ENCODE data around the gene HTR3A.
"Not testable (repeated sequence)": the region's sequence is repeated elsewhere in the genome, so short reads cannot be mapped to it uniquely, and the experiment has no call there.

HTR3A gene
- total RNA-seq = 0 reads per million in 3 donors

DNA sequence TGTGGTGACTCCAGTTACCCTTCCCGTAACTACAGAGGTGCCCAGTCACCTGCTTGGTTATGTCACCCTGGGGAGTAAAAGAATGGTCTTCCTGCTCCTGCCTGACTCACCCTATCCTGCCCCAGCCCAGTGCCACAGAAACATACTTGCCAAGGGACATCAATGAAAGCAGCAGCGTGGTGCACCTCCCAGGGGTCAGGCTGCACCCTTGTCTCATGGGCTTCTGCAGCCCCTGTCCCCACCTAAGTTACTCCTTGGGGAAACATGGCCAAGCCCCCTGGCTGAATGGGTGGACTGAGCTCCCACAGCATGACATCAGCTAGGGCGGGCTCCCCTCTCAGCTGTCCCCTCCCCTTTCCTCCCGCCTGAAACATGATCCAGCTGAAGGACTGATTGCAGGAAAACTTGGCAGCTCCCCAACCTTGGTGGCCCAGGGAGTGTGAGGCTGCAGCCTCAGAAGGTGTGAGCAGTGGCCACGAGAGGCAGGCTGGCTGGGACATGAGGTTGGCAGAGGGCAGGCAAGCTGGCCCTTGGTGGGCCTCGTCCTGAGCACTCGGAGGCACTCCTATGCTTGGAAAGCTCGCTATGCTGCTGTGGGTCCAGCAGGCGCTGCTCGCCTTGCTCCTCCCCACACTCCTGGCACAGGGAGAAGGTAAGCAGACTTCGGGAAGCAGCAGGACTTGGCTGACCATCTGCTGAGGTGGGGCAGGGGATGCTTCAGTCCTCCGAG is at the start of gene HTR3A:
Gene HTR3A, plus strand, starts transcription at position 368 of the 730 bp plus-strand sequence. Its CDS starts 218 bp downstream, at position 586.
- no peaks in the 10 kb centered on the region for H3K27me3 ChIP-seq (replicated peaks; ENCODE audit: control insufficient read depth, insufficient read depth, low read length, poor library complexity, severe bottlenecking)
- no peaks in the 10 kb centered on the region for H3K4me1 ChIP-seq (ENCODE audit: control insufficient read depth, insufficient read depth, low read length, poor library complexity, severe bottlenecking)
- H3K27ac ChIP-seq (ENCODE audit: insufficient read depth, low read length, poor library complexity, severe bottlenecking) = no peak within 1 kb of the TSS
- DNase-seq = no peak
- H3K4me3 ChIP-seq (ENCODE audit: insufficient read depth, low read depth, low read length, poor library complexity, severe bottlenecking) = no peak within 1 kb of the TSS
- no peaks in the 10 kb centered on the region for H3K9me3 ChIP-seq (ENCODE audit: control insufficient read depth, low read length)
- no peaks in the 10 kb centered on the region for H3K36me3 ChIP-seq (ENCODE audit: control insufficient read depth, insufficient read depth, low read length)

- H3K27me3 ChIP-seq (replicated peaks; ENCODE audit: control insufficient read depth, insufficient read depth, low read length, poor library complexity, severe bottlenecking) = no peaks in the 10 kb centered on the region
- no peak overlapping the region for H3K4me3 ChIP-seq (ENCODE audit: insufficient read depth, low read depth, low read length, poor library complexity, severe bottlenecking)
- no peaks in the 10 kb centered on the region for H3K4me1 ChIP-seq (ENCODE audit: control insufficient read depth, insufficient read depth, low read length, poor library complexity, severe bottlenecking)
- DNase-seq = no peak
- H3K36me3 ChIP-seq (ENCODE audit: control insufficient read depth, insufficient read depth, low read length) = no peaks in the 10 kb centered on the region
- no peaks in the 10 kb centered on the region for H3K9me3 ChIP-seq (ENCODE audit: control insufficient read depth, low read length)
- no peak overlapping the region for H3K27ac ChIP-seq (ENCODE audit: insufficient read depth, low read length, poor library complexity, severe bottlenecking)
These were observed 48.4 kb upstream of the HTR3A start for GRCh38 chr11:113926273-113927197.

DNA sequence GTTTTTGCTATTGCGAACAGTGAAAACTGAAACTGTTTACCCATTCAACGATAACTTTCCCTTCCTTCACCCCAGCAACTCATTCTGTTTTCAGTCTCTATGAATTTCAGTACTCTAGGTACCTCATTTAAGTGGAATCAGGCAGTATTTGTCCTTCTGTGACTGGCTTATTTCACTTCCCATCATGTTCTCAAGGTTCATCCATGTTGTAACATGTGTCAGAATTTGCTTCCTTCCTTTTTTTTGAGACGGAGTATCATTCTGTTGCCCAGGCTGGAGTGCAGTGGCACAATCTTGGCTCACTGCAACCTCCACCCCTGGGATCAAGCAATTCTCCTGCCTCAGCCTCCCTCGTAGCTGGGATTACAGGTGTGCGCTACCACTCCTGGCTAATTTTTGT is 46.6 kb upstream of the HTR3A start:
- H3K4me1 ChIP-seq (ENCODE audit: control insufficient read depth, insufficient read depth, low read length, poor library complexity, severe bottlenecking) = no peaks in the 10 kb centered on the region
- H3K4me3 ChIP-seq (ENCODE audit: insufficient read depth, low read depth, low read length, poor library complexity, severe bottlenecking) = no peak overlapping the region
- no peaks in the 10 kb centered on the region for H3K9me3 ChIP-seq (ENCODE audit: control insufficient read depth, low read length)
- no peak for DNase-seq
- no peaks in the 10 kb centered on the region for H3K36me3 ChIP-seq (ENCODE audit: control insufficient read depth, insufficient read depth, low read length)
- H3K27me3 ChIP-seq (replicated peaks; ENCODE audit: control insufficient read depth, insufficient read depth, low read length, poor library complexity, severe bottlenecking) = peaks cover 3% of the 10 kb centered on the region
- H3K27ac ChIP-seq (ENCODE audit: insufficient read depth, low read length, poor library complexity, severe bottlenecking) = no peak overlapping the region

DNA sequence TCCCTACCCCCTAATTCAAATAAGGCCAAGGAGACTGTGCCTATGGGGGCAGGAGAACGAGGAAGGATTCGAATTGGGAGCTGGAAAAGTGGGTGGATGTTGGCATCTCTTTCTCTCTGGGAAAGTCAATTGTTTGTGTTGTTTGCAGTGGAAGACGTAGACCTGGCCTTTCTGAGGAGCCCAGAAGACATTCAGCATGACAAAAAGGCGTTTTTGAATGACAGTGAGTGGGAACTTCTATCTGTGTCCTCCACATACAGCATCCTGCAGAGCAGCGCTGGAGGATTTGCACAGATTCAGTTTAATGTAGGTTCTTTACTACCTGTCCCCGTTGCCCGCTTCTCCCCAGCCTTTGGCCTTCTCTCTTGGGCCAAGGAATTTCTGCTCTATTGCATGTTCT is 42.1 kb upstream of the HTR3A start:
- no peaks in the 10 kb centered on the region for H3K4me1 ChIP-seq (ENCODE audit: control insufficient read depth, insufficient read depth, low read length, poor library complexity, severe bottlenecking)
- H3K27ac ChIP-seq (ENCODE audit: insufficient read depth, low read length, poor library complexity, severe bottlenecking) = no peak overlapping the region
- no peaks in the 10 kb centered on the region for H3K36me3 ChIP-seq (ENCODE audit: control insufficient read depth, insufficient read depth, low read length)
- no peaks in the 10 kb centered on the region for H3K9me3 ChIP-seq (ENCODE audit: control insufficient read depth, low read length)
- DNase-seq = no peak
- no peak overlapping the region for H3K4me3 ChIP-seq (ENCODE audit: insufficient read depth, low read depth, low read length, poor library complexity, severe bottlenecking)
- peaks cover 3% of the 10 kb centered on the region for H3K27me3 ChIP-seq (replicated peaks; ENCODE audit: control insufficient read depth, insufficient read depth, low read length, poor library complexity, severe bottlenecking)

GRCh38 chr11:113934193-113934592 is 40.7 kb upstream of the HTR3A start:
- not testable (repeated sequence) for H3K27me3 ChIP-seq (replicated peaks; ENCODE audit: control insufficient read depth, insufficient read depth, low read length, poor library complexity, severe bottlenecking); DNase-seq; H3K4me1 ChIP-seq (ENCODE audit: control insufficient read depth, insufficient read depth, low read length, poor library complexity, severe bottlenecking); H3K36me3 ChIP-seq (ENCODE audit: control insufficient read depth, insufficient read depth, low read length); H3K27ac ChIP-seq (ENCODE audit: insufficient read depth, low read length, poor library complexity, severe bottlenecking); H3K4me3 ChIP-seq (ENCODE audit: insufficient read depth, low read depth, low read length, poor library complexity, severe bottlenecking); H3K9me3 ChIP-seq (ENCODE audit: control insufficient read depth, low read length)

GRCh38 chr11:113934761-113935160 is 40.1 kb upstream of the HTR3A start:
- Histone ChIP-seq H3K9me3 (ENCODE audit: control insufficient read depth, low read length) (no peaks in the 10 kb centered on the region), H3K4me1 (ENCODE audit: control insufficient read depth, insufficient read depth, low read length, poor library complexity, severe bottlenecking) (no peaks in the 10 kb centered on the region), H3K27ac (ENCODE audit: insufficient read depth, low read length, poor library complexity, severe bottlenecking) (no peak overlapping the region), H3K27me3 (replicated peaks; ENCODE audit: control insufficient read depth, insufficient read depth, low read length, poor library complexity, severe bottlenecking) (peaks cover 3% of the 10 kb centered on the region), H3K36me3 (ENCODE audit: control insufficient read depth, insufficient read depth, low read length) (no peaks in the 10 kb centered on the region), H3K4me3 (ENCODE audit: insufficient read depth, low read depth, low read length, poor library complexity, severe bottlenecking) (no peak overlapping the region)
- no peak for DNase-seq

GRCh38 chr11:113935858-113936257 is 39.0 kb upstream of the HTR3A start:
- Histone ChIP-seq H3K36me3 (ENCODE audit: control insufficient read depth, insufficient read depth, low read length) (no peaks in the 10 kb centered on the region), H3K4me3 (ENCODE audit: insufficient read depth, low read depth, low read length, poor library complexity, severe bottlenecking) (no peak overlapping the region), H3K4me1 (ENCODE audit: control insufficient read depth, insufficient read depth, low read length, poor library complexity, severe bottlenecking) (no peaks in the 10 kb centered on the region), H3K9me3 (ENCODE audit: control insufficient read depth, low read length) (no peaks in the 10 kb centered on the region), H3K27ac (ENCODE audit: insufficient read depth, low read length, poor library complexity, severe bottlenecking) (no peak overlapping the region), H3K27me3 (replicated peaks; ENCODE audit: control insufficient read depth, insufficient read depth, low read length, poor library complexity, severe bottlenecking) (peaks cover 3% of the 10 kb centered on the region)
- no peak for DNase-seq

DNA sequence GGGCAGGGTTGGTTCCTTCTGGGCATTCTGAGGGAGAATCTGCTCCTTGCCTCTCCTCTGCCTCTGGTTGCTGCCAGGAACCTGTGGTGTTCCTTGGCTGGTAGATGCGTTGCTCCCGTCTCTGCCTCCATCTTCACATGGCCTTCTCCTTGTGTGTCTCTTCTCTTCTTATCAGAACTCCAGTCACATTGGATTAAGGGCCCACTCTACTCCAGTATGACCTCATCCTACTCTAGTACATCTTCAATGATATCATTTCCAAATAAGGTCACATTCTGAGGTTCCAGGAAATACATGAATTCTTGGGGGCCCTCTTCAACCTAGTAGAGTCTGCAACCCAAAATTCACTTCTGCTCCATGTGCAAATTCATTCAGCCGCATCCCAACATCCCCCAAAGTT is 37.0 kb upstream of the HTR3A start:
- Histone ChIP-seq H3K9me3 (ENCODE audit: control insufficient read depth, low read length) (no peaks in the 10 kb centered on the region), H3K4me3 (ENCODE audit: insufficient read depth, low read depth, low read length, poor library complexity, severe bottlenecking) (no peak overlapping the region), H3K27ac (ENCODE audit: insufficient read depth, low read length, poor library complexity, severe bottlenecking) (no peak overlapping the region), H3K4me1 (ENCODE audit: control insufficient read depth, insufficient read depth, low read length, poor library complexity, severe bottlenecking) (no peaks in the 10 kb centered on the region), H3K36me3 (ENCODE audit: control insufficient read depth, insufficient read depth, low read length) (no peaks in the 10 kb centered on the region), H3K27me3 (replicated peaks; ENCODE audit: control insufficient read depth, insufficient read depth, low read length, poor library complexity, severe bottlenecking) (no peaks in the 10 kb centered on the region)
- no peak for DNase-seq

DNA sequence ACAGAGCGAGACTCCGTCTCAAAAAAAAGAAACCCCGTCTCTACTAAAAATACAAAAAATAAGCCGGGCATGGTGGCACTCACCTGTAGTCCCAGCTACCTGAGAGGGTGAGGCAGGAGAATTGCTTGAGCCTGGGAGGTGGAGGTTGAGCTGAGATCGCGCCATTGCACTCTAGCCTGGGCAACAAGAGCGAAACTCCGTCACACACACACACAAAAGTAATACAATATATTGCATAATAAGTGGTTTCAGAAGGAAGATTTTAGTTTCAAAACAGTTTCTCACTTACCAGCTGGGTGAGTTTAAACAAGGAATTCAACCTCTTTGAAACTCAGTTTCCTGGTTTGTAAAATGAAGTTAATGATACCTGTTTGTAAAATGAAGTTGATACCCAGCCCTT is 32.7 kb upstream of the HTR3A start:
- H3K4me3 ChIP-seq (ENCODE audit: insufficient read depth, low read depth, low read length, poor library complexity, severe bottlenecking) = no peak overlapping the region
- no peaks in the 10 kb centered on the region for H3K9me3 ChIP-seq (ENCODE audit: control insufficient read depth, low read length)
- H3K36me3 ChIP-seq (ENCODE audit: control insufficient read depth, insufficient read depth, low read length) = no peaks in the 10 kb centered on the region
- no peaks in the 10 kb centered on the region for H3K4me1 ChIP-seq (ENCODE audit: control insufficient read depth, insufficient read depth, low read length, poor library complexity, severe bottlenecking)
- no peak for DNase-seq
- H3K27me3 ChIP-seq (replicated peaks; ENCODE audit: control insufficient read depth, insufficient read depth, low read length, poor library complexity, severe bottlenecking) = no peaks in the 10 kb centered on the region
- H3K27ac ChIP-seq (ENCODE audit: insufficient read depth, low read length, poor library complexity, severe bottlenecking) = no peak overlapping the region

DNA sequence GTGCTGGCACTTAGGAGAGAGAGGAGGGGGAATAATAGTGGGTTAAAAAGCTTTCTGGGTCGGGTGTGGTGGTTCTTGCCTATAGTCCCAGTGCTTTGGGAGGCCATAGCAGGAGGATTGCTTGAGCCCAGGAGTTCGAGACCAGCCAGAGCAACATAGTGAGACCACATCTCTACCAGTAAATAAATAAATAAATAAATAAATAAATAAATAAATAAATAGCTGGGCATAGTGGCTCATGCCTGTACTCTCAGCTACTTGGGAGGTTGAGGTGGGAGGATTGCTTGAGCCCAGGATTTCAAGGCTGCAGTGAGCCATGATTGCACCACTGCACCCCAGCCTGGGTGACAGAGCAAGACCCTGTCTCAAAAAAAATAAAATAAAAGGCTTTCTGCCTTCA is 28.7 kb upstream of the HTR3A start:
- H3K27ac ChIP-seq (ENCODE audit: insufficient read depth, low read length, poor library complexity, severe bottlenecking); H3K4me1 ChIP-seq (ENCODE audit: control insufficient read depth, insufficient read depth, low read length, poor library complexity, severe bottlenecking); DNase-seq; H3K4me3 ChIP-seq (ENCODE audit: insufficient read depth, low read depth, low read length, poor library complexity, severe bottlenecking); H3K9me3 ChIP-seq (ENCODE audit: control insufficient read depth, low read length); H3K36me3 ChIP-seq (ENCODE audit: control insufficient read depth, insufficient read depth, low read length); H3K27me3 ChIP-seq (replicated peaks; ENCODE audit: control insufficient read depth, insufficient read depth, low read length, poor library complexity, severe bottlenecking): not testable (repeated sequence)

Measured in effector memory CD4-positive, alpha-beta T cell (primary cell).